GM21717 (cell line): ENCODE measurements around the gene UBE3D.
"Not testable (repeated sequence)": the region's sequence is repeated elsewhere in the genome, so short reads cannot be mapped to it uniquely, and the experiment has no call there.

Experiments used
- ATAC-seq: cut with Tn5 transposase; IDR thresholded peaks from one replicate; pipeline ENCODE4 v1.9.1; 2021; ENCODE audit warnings: mild to moderate bottlenecking, moderate library complexity; ENCODE audit not compliant: unreplicated experiment

The UBE3D gene

DNA sequence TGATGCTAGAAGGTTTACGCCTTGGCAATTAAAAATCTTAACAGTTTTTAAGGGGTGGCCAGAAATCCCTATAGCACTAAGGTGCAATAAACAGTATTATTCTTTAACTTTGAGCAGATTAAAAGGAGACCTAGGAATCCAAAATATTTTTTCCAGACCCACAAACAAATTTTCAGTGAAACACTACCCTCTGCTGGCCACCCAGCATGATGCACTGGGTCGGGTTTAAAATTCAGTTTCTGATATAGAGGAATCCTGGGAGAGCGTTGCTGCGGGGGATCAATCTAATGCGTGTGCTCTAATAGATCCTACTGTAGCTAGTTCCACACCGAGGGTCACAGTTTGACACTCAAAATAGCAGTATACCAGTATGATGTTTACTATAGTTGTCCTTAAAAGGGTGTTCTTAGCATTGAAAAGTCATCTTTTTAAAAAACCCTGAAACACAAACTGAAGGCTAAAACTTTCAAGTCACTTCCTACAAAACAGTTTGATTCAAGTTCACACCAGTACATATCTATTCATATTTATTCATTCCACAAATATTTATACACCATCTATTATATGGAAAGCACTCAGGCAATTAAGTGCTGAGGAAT, 10.2 kb downstream of the UBE3D start:
- ATAC-seq, result peak; percentile 46

DNA sequence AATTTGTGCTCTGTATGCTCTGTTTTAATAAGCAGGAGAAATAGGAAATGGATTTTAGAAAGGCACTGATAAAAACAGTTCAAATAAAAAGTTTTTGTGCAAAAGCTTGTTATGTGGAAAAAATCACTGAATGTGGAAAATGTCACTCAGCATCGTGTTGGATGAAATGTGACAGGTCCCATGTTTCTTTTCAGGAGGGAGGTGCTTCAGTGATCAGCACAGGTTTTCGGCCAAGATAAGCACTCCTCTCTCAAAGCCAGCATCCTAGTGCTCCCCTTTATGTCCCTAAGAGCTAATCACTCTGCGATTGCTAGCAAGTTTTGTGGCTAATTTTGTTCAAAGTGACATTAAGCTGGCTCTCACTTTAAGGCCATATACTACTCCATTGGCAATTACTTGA, 12.0 kb downstream of the UBE3D start:
- no peak for ATAC-seq

DNA sequence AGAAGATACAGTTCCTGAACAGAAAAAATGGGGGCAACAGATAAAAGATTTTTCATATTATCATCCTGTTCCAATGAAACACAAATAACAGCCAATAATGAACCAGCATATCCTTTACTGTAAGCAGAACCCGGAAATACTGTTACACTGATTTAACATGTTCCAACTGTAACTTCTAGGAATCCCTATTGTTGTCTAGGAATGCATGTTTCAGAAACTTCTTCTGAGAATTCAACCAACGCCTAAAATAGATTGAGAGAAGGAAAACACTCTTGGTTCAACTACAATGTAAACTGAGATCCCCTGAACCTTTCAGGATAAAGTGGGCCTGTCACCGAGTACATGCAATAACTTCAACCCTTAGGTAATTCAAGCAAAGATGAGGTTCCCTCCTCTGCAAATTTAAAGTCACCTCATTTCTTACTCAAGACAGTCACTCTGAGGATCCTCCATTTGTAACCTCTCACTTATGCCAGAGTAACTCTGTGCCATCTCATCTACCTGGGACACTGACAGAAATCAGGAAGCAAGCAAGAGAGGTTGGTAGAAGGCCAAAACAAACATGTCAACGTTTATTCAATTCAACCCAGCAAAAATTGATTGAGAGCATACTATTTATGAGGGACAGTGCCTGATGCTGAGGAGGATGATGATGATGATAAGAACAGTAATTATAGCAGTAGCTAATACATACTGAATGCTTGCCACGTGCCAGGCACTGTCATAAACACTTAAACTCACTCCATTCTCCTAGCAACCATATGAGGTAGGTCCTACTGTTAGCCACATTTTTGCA, 14.1 kb downstream of the UBE3D start:
- ATAC-seq, result no peak

DNA sequence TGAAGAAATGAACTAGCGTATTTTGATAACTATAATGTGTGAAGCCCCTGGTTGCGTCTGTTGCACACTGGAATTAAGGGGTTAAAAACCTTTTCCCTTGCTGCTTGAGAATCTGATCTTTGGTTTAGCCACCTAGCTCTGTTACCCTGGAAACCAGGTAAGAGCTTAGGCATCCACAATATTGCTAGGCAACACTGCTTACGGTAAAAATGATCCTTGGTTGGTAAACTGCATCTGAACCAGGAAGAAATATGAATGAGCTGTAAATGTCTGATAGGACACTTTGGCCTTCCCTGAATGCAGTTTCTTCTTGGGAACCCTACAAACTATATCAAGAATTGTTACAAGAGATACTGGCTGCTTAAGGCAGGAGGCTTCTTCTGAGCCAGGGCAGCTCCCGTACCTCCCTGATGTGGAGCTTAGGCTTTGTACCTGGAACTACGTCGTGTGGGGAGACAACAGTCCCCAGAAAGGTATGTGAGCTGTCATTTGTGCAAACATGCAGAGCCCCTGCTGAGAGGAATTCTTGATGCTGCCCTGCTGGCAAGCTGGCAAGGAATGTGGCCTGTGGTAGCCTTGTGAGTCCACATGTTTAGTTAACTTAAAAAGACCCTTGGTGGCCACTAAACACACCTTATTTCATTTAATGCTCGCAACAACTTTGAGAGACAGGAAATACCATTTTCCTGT, 18.4 kb downstream of the UBE3D start:
- no peak for ATAC-seq

DNA sequence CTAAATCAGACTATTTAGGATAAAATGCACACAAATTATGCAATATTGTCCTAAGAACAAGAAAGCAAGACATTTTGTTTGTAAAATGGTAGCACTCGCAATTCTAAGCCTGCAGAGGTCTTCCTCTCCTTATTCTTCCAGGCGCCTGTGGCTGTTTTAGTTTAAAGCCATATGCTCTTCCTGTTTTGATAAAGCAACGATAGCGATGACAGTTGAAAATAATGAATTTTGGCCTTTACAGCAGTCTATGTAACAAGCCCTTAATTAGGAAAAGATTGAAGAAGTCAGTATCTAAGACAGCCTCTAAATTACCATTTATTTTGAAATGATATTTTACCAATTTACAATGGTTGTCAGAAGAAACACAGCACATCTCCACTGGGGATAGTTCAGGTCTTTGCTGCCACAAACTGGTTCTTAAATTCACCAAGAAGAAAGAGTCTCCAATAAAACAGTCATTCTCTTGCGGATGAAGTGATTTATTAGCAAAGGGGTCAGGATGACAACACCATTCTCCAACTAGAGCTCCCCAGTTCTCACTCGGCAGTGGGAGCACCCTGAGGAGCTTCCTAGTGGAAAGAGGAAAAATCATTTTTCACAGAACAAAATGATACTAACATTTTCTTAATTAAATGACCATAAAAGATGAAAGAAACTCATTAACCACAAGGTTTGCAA, 21.4 kb downstream of the UBE3D start:
- ATAC-seq, result no peak

DNA sequence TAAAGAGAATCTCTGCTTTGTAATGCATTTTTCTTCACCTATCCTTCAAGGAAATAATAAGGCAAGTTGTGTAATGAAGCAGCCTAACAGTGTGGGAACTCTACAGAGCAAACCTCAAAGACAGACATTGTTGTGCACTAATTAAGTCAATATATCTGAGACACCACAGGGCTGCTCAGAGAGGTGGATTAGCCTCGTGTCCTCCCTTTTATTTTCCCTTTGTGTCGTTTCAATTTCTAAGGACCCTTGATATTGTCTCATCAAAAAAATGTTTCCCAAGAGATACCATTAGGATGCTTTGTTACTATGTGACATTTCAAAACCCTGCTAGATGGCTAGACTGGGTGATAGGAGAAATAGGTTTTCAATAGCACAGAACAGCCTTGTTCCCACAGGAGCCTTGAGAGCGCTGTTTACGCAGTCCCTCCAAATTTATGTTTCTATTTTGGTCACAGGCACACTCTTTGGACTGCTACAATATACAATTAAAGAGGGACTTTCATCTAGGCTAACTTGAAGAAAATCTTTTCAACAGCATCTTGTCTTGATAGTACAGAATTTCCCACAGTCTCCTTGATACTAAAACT, 23.1 kb downstream of the UBE3D start:
- no peak for ATAC-seq

DNA sequence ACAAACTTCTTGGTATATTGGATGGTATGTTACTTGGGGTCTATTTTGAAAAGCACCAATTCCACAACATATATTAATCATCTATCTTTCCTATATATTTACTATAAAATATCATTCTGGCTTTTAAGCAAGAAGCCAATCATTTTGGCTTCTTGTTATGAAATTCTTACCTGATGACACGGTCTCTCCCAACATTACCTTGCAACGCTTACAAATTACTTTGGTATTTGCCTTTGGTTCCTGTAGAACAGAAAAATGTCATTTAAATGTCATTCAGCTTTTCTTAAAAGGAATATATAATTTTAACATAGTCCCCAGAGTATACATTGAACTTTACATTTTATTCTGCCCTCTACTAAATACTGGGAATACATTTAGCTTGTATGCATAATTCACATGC, 27.4 kb downstream of the UBE3D start:
- no peak for ATAC-seq

DNA sequence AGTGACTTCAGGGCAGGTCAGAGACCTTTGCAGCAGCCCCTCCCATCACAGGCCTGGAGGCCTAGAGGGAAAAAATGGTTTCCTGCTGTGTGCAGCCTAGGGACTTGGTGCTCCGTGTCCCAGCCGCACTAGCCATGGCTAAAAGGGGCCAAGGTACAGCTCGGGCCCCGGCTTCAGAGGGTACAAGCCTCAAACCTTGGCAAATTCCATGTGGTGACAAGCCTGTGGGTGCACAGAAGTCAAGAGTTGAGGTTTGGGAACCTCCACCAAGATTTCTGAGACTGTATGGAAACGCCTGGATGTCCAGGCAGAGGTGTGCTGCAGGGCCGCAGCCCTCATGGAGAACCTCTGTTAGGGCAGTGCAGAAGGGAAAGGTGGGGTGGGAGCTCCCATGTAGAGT, 34.0 kb downstream of the UBE3D start:
- ATAC-seq, result no peak

DNA sequence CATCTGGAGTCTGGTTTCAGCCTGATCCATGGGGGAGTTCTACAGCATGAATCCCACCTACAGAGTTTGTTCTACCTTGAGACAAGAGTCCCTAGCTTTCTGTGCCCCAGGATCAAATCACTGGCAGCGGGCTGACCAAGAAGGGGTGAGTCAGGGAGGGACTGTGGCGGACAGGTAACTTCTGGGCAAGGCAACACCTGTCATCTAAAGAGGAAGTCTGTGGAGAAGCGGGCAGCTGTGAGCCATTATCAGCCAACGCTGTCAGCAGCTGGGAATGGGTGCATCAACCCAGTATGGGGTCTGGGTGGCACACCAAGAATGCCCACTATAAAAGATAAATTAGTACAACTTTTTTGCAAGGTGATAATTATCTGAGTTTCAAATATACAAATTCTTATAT, 45.9 kb downstream of the UBE3D start:
- no peak for ATAC-seq

DNA sequence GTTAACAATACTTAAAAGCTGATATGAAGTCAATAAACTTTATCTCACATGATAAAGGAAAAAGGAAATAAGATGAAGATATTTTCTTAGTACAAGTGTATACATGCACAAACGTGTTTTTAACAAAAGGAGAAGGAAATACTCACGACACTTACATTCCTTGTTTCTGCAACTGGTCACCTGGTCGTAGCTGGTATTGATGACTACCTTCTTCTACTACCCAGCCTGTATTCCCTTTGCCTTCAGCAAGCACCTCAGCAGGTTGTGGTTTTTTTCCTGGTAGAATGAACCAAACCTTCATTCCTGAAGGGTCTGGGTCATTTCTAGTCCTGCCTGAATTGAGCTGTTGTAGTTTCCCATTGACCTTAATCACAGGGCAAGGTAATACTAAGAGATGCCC, 54.5 kb downstream of the UBE3D start:
- ATAC-seq, result not testable (repeated sequence)

DNA sequence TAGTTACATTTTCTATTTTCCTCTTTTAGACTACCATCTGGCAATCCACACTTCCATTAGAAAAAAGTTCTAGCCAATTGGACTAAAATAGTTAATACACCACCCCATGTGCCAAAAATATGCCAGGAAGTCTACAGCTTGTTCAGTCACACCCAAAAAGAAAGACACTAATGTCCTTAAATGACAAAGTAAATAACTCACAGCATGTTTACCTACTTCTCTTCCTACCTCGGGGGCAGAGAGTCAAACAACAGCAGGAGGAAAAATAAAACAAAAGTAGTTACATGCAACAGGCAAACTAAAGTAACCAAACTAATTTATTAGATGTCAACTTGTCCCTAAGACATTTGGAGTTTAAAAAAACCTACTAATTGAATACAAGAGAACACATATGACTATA, 57.0 kb downstream of the UBE3D start:
- ATAC-seq, result no peak

DNA sequence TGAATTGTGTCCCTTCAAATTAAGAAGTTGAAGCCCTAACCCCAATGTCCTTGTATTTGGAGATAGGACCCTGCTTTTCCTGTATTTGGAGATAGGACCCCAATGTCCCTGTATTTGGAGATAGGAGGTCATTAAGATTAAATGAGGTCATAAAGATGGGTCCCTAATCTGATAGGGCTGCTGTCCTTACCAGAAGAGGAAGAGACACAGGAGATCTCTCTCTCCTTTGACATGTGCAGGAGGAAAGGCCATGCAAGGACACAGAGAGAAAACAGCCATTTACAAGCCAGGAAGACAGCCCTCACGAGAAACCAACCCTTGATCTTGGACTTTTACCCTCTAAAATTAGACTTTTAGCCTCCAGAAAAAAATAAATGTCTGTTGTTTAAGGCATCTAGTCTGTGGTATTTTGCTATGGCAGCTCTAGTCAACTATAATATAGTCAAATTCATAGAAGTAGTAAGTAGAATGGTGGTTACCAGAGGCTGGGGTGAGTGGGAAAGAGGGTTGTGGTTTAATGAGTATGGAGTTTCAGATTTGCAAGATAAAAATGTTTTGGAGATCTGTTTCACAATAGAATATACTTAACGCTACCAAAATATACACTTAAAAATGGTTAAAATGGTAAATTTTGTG, 59.3 kb downstream of the UBE3D start:
- ATAC-seq, result no peak

DNA sequence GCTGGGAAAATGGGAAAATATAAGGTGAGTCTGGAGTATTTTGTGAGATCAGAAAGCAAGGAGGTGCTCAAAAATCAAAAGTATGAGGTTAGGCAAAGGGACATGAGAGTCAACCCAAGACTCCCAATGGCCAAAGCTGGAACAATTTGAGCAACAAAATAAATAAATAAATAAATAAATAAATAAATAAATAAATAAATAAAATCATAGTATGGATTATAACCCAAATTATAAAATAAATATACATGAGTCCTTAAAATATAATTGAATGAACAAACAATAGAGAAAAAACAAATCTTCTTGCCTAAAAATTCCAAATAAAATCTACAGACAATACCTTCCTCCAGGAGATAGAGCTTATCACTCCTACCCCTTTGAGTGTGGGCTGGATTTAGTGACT, 69.5 kb downstream of the UBE3D start:
- ATAC-seq, result no peak

DNA sequence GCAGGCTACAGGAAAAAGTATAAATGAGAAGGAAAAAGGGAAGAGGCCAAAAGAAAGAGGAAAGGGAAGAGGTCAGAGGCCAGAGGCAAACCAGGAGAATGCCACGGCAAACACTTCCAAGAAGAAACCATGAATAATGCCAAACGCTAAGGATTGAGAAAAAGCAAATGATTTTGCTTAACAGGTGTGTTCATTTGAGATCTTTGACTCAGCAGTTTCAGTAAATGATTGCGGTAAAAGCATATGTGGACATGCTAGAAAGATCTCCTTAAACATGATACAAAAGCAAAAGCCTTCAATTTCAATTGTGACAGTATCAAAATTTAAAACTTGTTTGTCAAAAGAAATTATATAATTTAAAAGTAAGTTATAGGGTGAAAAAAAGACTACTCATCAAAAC, 70.6 kb downstream of the UBE3D start:
- no peak for ATAC-seq

DNA sequence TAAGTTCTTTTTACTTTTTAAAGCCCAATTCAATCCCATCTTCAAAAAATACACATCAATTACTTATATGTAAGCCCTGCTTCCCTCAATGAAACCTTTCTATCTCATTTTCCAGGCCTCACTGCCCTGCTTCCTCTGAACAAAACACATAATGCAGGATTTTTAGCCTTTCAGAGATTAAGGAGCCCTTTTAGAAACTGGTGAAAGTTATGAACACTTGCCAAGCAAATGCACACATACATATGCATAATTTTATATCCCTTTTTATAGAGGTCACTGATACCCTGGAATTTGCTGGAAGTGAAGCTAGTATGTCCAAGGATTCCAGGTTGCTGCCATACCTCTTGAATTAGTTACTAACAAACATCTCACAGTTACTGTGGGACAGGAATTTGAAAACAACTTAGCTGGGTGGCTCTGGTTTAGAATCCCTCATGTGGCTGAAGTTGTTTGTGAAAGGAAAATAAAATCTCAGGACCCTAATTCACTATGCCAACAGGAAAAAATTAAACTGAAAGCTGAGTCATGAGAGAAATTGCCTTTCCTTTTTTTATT, 75.8 kb downstream of the UBE3D start:
- no peak for ATAC-seq

DNA sequence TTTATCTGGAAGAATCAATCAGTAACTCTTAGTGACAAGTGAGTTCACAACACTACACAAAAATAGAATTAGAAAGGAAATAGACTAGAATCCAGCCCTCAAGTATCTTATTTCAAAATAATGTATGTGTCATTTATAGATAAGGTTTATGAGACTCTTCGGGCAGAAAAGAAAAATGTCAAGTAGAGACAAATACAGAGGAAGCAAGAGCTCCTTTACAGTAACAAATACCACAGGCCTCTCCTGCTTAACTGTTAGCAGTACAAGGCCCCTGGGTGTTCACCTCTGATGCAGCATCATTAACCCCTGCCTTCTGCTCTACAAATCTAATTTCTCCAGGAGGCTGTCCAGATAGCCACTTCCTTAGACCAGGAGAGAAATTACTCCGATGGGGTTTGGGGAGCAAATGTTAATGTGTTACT, 76.7 kb downstream of the UBE3D start:
- no peak for ATAC-seq

DNA sequence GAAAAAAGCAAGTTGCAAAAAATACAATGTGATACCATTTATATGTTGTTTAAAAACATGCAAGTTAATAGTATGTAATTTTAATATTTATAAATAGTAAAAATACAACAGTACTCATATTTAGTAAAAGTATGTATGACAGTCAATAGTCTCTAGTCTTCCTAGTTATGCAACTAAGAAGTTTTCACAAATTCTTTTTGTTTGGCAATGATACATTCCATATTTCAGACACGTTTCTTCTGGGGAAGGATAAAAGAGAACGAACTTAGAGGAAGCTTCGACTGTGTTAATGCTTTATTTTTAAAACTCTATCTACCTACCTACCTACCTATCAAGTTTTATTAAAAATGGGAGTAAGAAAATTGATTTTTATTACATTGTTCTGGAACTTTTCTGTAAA, 77.7 kb downstream of the UBE3D start:
- no peak for ATAC-seq

DNA sequence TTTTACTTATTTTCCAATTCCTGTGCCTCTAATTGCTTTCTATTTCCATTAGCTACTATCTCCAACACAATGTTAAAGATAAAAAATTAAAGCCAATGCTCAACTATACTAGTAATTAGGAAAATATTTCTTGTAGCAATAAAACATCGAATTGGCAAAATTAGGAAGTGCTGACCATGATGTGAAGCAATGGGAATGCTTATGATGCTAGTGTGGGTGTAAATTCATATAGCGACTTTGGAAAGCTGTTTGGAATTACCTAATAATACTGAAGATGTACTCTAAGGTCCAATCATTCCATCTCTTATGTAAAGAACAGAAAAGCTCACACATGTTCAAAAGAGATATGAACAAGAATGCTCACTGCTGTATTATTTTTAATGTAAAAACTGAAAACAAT, 78.2 kb downstream of the UBE3D start:
- no peak for ATAC-seq

DNA sequence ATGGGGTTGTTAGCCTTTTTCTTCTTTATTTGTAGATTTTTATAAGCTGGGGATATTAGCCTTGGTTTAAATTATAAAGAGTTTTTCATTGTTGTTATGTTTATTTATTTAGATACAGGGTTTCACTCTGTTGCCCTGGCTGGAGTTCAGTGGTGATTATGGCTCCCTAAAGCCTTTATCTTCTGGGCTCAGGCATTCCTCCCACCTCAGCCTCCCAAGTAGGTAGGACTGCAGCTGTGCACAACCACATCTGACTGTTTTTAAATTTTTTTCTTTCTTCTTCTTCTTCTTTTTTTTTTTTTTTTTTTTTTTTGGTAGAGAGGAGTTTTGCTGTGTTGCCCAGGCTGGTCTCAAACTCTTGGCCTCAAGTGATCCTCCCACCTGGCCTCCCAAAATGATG, 80.9 kb downstream of the UBE3D start:
- no peak for ATAC-seq

DNA sequence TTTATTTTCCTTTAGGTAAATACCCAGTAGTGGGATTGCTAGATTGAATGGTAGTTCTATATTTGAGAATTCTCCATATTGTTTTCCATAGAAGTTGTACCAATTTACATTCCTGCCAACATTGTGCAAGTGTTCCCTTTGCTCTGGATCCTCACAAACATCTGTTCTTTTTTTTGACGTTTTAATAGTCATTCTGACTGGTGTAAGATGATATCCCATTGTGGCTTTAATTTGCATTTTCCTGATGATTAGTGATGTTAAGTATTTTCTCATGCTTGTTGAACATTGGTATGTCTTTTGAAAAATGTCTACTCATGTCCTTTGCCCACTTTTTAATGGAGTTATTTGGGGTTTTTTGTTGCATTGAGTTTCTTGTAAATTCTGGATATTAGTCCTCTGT, 85.6 kb downstream of the UBE3D start:
- ATAC-seq, result no peak

DNA sequence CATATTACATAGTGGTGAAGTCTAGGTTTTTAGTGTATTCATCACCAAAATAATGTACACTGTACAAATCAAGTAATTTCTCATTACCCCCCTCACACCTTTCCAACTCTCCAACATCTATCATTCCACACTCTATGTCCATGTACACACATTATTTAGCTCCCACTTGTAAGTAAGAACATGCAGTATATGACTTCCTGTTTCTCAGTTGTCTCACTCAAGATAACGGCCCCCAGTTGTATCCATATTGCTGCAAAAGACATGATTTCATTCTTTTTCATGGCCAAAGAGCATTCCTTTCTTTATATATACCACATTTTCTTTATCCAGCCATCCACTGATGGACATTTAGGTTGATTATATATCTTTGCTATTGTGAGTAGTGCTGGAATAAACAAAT, 86.0 kb downstream of the UBE3D start:
- no peak for ATAC-seq
